Stimulated activated CD4-positive, alpha-beta T cell treated with anti-CD3 and anti-CD28 coated beads, Interleukin-2, amount 100 ng/mL, for 24 hours (primary cell): Measurements from ENCODE around the gene SPATA6L.
"Not testable (repeated sequence)": the region's sequence is repeated elsewhere in the genome, so short reads cannot be mapped to it uniquely, and the experiment has no call there.

Experiments used
- DNase-seq, 2 donors: peaks; one replicate each; pipeline ENCODE4 v3.0.0-alpha.2; 2020

Gene SPATA6L

DNA sequence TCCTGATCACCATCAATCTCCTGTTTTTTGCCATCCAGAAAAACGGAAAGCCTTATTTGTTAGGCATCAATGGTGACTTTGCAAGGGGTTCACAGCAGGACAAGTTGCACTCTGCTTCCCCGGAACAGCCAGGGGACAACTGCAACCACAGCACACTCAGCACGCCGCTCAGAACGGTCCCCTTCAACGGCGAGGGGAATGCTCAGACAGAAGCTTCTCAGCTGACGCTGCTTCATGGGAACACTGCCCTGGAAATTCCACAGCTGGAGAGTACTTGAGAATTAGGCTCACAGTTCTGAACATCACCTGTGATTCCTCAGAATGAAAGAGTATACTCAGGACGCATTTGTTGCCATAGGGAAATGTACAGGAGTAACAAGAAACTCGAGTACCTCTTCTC, 44.3 kb downstream of the SPATA6L start:
- no peak for DNase-seq

DNA sequence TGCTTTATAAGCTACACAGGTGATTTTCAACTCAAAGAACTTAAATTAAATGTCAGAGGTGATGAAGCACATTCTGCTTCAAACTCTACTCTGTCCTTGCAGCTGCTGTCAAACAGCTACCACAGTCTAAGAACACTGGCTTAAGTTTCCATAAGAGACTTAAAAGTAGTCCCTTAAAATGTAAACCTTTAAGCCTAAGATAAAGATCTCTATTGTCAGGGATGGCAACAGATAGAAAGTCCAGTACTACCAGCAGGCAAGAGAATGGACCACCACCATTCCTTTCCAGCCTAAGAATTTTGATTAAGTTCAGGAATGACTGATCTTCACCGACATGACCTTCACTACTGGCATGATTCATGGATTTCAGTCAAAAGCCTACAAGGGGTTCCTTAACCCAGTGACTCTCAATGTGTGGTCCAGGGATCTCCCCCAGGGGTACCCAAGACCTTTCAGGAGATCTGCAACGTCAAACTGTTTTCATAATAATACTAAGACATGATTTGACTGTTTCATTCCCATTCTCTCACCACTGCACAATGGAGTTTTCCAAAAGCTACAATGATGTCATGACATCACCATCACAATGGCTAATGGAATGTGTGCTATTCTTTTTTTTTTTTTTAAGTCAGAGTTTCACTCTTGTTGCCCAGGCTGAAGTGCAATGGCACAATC, 45.3 kb downstream of the SPATA6L start:
- DNase-seq: no peak

DNA sequence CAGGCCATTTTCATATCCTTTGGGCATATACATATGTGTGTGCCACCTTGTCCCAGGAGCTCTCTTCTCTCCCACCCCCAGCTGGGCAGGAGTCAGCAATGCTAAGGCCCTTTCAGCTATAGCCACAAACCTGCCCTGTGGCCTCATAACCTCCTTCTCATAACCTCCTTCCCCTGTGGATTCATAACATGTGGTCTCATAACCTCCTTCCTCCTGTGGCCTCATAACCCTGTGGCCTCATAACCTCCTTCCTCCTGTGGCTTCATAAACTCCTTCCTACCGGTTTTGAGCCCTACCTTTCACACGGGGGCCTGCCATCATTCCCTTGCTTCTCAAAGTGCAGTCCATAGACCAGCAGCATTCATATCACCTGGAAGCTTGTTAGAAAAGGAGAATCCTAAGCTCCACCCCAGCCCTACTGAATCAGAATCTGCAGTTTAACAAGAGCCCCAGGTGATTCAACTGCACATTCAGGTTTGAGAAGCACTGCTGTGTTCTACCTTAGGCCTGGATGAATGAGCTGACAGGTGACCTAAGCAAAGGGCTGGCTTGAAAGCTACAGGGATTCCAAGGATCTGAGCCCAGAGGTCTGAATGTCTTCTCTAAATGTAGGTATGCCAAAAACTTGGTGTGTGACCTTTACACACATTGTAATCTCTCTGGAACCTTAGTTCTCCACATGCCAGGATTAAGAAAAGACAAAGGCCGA, 46.1 kb downstream of the SPATA6L start:
- DNase-seq: no peak

DNA sequence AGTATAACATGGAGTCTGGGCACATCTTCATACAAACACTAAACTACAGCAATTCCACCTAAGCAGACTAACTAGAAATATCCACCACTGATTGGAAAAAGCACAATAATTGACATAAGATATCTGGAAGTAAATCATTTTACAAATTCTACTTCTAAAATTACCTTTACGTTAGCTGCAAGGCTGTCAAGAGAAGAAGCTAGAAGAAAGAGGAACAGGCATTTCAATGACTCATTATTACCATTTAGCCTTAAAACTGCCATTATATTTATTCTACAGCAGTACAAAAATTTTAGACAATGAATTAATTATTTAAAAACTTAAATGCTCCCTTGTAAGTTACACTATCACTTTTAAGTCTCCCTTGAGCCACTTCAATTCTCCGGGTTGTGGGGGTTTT, 47.6 kb downstream of the SPATA6L start:
- DNase-seq: no peak

DNA sequence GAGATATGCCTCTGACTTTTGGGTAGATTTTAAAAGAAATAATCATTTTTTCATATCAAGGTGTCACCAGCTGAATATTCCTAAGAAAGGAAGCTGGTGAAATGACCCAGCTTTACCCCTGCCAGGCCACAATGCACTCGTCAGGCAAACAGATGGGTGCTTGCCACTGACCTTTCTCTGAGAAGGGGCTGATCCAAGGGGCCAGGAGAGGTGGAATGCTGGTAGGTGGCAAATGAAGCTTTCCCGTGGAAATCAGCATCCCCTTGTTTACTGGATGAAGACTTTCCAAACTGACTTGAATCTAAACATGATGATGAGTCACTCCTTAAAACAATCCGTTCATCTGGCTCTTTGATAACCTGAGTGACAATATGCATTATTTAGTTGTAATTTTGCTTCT, 48.5 kb downstream of the SPATA6L start:
- DNase-seq: no peak

DNA sequence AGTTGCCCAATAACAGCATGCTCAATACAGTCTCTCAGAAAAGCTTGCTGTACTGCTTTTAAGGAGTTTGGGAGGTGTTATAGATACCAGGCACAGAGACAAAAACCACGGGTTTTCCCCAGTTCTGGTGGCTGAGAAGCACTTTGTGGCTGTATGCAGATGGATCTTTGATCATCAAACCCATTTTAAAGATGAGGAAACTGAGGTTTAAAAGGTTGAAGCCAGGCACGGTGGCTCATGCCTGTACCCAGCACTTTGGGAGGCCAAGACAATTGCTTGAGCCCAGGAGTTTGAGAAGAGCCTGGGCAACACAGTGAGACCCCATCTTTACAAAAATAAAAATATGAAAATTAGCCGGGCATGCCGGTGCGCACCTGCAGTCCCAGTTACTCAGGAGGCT, 50.5 kb downstream of the SPATA6L start:
- DNase-seq: no peak

DNA sequence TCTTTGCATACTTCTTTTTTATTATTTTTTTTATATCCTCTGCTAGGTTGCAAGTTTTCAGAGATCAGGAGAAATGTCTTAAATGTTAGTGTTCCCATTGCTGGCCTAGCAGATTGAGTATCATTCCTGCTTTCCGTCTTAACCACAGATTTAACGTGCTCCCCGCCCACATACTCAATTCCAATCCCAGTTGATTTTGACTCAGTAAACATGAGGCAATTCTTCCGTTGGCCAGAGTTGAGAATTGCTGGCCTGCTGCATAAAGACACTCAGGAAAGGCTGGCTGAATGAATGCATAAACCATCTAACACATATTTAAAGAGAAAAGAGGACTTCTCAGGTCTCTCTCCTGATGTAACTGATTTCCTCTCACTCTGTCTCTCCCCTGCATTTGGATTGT, 51.0 kb downstream of the SPATA6L start:
- DNase-seq: no peak

DNA sequence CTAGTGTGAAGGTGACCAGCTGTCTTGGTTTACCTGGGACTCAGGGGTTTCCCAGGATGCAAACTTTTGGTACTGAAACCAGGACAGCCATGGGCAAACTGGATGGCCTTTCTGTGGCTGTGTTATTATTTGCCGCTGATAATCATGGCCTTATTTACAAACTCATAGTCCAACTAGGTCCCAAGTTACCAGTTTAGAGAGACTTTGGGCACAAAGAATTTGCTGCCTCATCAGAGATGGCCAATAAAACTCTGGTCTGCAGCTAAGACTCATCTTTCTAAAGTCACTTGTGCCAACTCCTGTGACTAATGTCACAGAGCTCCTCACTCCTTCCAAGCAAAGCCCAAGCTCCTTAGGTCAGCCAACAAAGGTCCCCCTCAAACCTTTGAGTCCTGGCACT, 51.7 kb downstream of the SPATA6L start:
- DNase-seq: no peak

DNA sequence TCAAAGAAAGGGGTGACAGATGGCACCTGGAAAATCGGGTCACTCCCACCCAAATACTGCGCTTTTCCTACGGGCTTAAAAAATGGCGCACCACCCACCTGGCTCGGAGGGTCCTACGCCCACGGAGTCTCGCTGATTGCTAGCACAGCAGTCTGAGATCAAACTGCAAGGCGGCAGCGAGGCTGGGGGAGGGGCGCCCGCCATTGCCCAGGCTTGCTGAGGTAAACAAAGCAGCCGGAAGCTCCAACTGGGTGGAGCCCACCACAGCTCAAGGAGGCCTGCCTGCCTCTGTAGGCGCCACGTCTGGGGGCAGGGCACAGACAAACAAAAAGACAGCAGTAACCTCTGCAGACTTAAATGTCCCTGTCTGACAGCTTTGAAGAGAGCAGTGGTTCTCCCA, 60.2 kb downstream of the SPATA6L start:
- not testable (repeated sequence) for DNase-seq

DNA sequence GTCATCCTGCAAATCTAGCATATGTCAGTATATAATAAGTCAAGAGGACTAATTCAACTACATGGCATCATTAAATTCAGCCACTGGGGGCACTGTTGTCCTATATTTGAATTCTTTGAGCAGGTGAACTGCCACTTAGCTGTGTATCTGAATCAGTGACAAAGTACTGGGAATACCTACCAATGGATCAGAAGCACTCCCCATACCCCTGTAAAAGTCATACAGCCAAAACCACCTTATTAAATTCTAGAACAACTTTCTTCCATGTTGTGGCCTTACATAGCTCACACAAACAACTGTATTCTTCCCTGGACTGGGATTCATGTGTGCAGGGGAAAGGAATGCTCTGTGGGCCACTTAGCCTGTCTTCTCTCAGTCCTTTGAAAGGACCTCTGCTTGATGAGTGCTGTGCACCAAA, 61.6 kb downstream of the SPATA6L start:
- peak; percentile 68 to 70 for DNase-seq

DNA sequence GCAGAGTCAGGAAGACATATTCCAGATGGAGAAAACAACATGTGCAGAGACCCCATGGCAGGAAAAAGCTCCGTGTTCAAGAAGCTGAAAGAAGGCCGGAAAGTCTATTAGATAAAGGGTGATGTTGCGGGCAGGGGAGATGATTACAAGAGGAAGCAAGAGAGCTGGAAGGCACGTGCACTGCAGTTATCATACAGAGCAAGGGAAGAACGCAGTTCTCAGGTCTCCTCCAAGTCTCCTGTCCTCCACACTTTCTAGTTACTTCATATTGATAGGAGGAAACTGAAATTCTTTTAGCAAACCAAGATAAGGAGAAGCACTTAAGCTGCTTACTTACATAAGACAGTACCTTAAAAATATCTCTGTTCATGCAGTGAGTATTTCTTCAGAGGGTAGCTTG, 62.5 kb downstream of the SPATA6L start:
- DNase-seq: no peak

DNA sequence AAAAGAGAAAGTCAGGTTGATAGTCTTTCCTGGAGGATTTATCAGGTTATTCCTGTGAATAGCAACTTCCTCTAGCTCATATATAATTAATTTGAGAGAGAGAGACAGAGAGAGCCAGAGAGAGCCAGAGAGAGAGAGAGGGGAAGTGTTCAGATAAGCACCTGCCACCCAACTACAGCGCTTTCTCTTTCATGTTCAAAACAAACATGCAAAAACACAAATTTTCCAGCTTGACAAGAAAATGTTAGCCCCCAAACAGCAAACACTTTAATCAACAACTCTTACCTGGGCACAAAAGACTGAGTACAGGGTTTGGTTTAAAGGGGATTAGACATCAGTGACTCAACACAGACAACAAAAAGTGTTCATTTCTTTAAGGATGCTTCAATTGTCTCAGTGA, 65.9 kb downstream of the SPATA6L start:
- no peak for DNase-seq

DNA sequence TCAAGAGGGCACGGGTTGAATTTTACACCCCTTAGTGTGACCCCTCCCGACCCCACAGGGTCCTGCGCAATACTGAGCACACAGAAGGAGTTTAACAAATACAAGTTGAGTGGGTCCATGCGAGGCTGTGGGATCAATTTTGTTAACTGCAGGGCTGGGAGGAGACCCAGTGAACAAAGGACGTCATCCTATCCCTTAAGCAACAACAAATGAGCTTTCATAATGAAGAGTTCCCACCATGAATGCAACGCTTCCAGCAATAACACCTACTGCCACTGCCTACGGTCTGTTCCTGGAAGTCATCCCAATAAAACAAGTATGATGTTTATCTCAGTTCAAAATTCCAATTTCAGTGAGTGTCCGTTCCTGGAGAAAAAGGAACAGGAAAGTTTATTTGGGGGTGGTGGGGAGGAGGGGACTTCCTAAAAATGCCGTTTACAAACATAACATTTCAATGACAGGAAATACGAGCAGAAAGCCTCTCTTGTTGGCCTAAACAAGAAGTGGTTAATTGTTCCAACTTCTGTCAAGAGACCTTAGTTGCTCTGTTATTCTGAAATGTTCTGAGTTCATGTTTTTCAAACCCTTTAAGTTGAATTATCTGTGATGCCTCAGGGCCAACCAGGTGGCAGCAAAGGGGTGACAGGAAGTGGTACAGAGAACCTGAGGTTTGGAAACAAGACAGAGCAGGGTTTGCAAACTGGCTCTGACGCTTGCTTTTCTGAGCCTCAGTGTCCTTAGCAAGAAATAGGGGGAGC, 69.9 kb downstream of the SPATA6L start:
- DNase-seq: peak; percentile 26 to 30

DNA sequence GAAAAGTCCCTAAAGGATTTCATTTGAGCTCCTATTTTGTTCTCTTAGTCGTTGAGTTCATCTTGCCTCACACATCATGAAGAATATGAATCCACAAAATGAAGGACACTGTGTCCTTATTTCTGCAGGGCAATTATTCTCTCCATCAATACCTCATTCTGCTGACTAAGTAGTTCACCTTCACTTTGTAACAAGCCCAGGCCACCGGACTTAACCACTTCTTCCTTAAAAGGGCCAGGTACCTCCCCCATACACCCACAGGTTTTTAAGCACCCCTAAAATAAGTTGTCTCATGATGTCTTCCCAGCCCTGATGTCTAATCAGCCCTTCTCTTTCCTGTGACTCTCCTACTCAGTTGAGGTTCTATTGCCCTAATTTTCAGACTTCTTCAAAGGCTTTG, 71.3 kb downstream of the SPATA6L start:
- no peak for DNase-seq

DNA sequence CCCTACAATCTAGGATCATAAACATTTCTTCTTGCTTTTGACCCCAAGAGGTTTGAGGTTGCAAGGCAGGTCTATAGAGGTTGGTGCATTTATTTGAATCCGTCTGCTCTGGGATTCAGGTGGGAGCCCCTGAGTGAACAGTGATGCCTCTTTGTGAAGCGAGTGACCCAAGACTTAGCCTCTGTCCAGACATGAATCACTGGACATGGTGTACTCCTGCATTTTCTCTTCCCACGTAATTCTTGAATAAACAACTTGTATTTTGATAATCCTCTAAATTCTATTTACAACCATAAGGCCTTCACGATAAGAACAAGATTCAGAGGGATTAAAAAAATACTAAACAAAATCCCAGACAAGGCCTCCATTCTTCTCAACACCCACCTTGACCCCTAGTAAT, 71.7 kb downstream of the SPATA6L start:
- no peak for DNase-seq

DNA sequence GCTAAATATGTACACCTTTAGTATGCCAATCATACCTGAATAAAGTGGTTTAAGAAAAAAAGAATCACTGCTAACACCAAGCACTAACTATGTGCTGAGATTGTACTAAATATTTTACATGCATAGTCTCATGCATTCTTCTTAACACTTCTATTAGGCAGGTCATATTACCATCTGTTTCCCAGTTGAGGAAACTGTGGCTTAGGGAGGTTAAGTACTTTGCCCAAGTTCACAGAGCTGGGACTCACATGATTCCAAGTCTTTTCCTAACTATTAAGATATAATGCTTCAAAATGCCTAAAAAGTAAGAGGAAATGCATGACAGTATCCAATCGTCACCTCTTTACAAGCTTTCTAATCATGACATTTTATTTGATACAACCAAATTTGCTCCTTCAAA, 73.4 kb downstream of the SPATA6L start:
- no peak for DNase-seq

DNA sequence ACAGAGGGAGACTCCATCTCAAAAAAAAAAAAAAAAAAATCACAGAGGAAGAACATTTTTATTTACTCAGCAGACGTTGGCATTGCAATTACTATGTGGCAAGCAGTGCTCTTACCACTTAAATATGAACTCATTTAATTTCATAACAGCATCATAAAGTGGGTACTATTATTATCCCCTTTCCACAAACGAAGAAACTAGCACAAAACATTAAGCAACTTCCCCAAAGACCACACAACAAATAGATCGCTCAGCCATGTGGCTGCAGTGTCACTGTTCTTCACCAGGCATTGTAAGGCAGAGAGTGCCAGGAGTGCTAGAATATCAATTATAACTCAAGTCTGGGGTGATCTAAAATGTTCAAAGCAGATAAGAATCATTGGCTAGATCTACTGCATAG, 74.0 kb downstream of the SPATA6L start:
- DNase-seq: no peak

DNA sequence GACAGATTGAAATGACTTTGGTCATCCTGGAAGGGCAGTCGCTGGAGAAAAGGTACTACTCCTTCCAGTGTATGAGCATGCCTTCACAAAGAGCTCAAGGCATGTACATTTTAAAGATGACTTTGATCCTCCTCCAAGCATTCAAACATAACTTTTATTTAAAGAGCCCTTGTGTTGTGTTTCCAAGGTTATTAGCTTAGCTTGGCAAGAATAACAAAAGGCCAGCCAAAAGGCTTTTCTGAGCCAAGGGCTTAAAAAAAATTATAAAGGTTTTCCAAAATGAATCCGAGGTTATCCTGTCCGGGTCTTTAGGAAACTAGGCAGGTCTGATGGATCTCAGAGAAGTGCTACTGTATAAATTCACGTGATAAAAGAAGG, 75.2 kb downstream of the SPATA6L start:
- no peak for DNase-seq

DNA sequence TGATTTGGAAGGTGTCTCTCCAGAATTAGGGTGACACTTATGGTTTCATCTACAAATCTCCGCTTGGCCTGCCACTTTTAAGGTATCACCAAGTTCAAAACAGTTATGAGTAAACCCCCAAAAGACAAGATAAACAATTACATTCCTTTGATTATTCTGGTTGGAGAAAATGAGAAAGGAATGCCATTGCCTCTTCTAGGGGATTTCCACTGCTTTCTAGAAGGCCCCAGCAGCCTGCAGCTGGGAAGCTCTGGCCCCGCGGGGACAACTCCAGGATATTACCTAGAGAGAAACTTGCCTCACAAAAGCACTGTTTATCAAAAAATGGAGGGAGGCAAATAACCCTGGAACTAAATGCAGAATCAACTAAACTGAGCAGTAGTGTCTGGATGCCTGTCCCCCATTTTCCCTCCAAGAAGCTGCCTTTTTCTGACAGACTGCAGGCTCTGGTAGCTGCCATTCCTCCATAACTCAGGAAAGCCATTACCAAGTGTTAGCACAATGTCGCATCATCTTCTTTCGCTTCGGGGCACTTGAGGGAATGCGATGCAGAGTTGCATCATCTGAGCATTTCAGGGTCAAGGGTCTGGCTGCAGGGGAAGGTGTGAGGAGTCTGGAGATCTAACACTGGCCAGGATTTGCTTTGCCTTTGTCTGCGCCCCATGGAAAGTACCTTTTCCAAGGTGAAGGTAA, 75.7 kb downstream of the SPATA6L start:
- DNase-seq: no peak

DNA sequence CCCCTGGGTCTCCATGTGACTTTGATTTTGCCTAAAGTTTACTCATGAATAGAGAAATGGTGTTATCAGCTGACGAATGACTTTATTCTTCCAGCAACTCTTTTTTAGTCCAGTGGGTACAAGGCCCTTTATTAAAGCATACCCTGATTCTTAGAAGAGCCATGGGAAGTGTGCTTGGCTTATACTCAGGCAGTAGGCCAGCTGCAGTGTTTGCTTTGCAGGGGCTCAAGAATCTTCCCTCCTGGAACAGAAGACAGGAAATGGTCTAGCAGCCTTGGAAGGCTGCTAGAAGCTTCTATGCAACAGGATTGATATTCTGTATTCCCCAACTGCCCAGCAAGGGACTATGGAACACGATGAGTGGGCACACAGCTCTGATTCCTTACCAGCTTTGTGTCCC, 77.6 kb downstream of the SPATA6L start:
- no peak for DNase-seq

DNA sequence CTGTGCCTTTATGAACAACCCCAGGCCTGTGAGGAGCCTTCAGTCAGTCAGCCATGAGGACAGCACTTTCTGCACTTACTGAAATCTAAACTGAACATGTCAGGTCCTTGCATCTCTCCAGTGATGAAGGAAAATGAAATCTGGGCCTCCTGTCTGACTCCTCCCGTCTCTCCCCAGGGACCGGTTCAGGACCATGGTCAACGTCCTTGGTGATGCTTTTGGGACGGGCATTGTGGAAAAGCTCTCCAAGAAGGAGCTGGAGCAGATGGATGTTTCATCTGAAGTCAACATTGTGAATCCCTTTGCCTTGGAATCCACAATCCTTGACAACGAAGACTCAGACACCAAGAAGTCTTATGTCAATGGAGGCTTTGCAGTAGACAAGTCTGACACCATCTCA, 81.1 kb downstream of the SPATA6L start:
- DNase-seq: no peak

DNA sequence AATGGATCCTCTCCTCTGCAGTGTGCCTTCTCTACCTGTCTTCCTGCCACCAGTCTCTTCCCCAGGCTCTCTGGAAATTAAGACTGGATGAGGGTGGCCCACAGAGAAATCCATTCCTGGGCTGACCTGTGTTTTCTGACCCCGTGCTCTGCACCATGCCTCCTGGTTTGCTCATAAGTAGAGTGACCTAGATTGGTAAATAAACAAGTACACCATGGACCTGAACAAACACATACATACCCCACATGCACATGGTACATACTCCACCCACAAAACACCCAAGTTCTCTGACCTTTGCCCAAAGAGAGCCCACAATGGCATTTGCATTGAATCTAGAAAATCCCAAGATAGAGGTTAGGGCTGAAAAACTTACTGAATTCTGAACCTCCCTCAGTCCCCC, 81.6 kb downstream of the SPATA6L start:
- DNase-seq: no peak

DNA sequence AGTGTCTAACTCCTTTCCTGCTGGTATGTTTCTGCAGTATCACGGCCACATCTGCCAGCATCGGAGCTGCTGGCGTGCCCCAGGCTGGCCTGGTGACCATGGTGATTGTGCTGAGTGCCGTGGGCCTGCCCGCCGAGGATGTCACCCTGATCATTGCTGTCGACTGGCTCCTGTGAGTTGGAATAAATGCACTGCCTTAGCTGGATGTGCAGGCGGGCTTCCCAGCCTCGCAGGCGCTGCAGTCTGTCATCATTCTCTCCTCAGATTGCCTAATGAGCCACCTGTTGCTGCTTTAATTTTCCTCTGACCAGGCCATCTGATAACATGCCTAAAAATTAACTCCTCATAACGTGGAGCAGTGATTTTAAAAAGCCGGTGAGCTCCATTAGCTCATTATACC, 83.3 kb downstream of the SPATA6L start:
- DNase-seq: no peak
